ENCODE results near the gene ZBTB32. TPM values are rescaled to one million over a fixed set of nuclear protein-coding genes. Genes with fewer than 3 reads are reported as not detected.

The ZBTB32 gene
- total RNA-seq, 1 donor from 2014 or later = not detected

GRCh38 chr19:35752746-35753350 is 48.5 kb downstream of the ZBTB32 start:
- Mint-ChIP-seq H3K4me1 (ENCODE audit: low read depth) (peaks cover 45% of the 10 kb centered on the region), H3K27me3 (ENCODE audit: low read depth) (no peaks in the 10 kb centered on the region), H3K4me3 (ENCODE audit: unreplicated experiment) (no peak overlapping the region), H3K27ac (ENCODE audit: unreplicated experiment) (no peak overlapping the region), H3K36me3 (ENCODE audit: low read depth) (peaks cover 8% of the 10 kb centered on the region), H3K9me3 (ENCODE audit: low read depth) (no peaks in the 10 kb centered on the region)
- DNase-seq (ENCODE audit: low spot score) = peak; percentile 87
- TF ChIP-seq CTCF (IDR thresholded peaks at IDR 0.05) = no peak

- Mint-ChIP-seq H3K4me1 (ENCODE audit: low read depth) (peaks cover 40% of the 10 kb centered on the region), H3K36me3 (ENCODE audit: low read depth) (peaks cover 8% of the 10 kb centered on the region), H3K27ac (ENCODE audit: unreplicated experiment) (no peak overlapping the region), H3K9me3 (ENCODE audit: low read depth) (no peaks in the 10 kb centered on the region), H3K27me3 (ENCODE audit: low read depth) (no peaks in the 10 kb centered on the region), H3K4me3 (ENCODE audit: unreplicated experiment) (no peak overlapping the region)
- DNase-seq (ENCODE audit: low spot score) = peak; percentile 86
- no peak for TF ChIP-seq CTCF (IDR thresholded peaks at IDR 0.05)
These were observed 49.4 kb downstream of the ZBTB32 start for GRCh38 chr19:35753634-35754369.

- no peak overlapping the region for H3K4me3 Mint-ChIP-seq (ENCODE audit: unreplicated experiment)
- H3K27ac Mint-ChIP-seq (ENCODE audit: unreplicated experiment) = peak overlapping the region; percentile 53
- no peaks in the 10 kb centered on the region for H3K27me3 Mint-ChIP-seq (ENCODE audit: low read depth)
- peaks cover 8% of the 10 kb centered on the region for H3K36me3 Mint-ChIP-seq (ENCODE audit: low read depth)
- peaks cover 42% of the 10 kb centered on the region for H3K4me1 Mint-ChIP-seq (ENCODE audit: low read depth)
- H3K9me3 Mint-ChIP-seq (ENCODE audit: low read depth) = no peaks in the 10 kb centered on the region
- TF ChIP-seq CTCF (IDR thresholded peaks at IDR 0.05) = no peak
- no peak for DNase-seq (ENCODE audit: low spot score)
These were observed 50.2 kb downstream of the ZBTB32 start for GRCh38 chr19:35754370-35755130.

GRCh38 chr19:35755131-35755549 is 50.8 kb downstream of the ZBTB32 start:
- no peak for DNase-seq (ENCODE audit: low spot score)
- TF ChIP-seq CTCF (IDR thresholded peaks at IDR 0.05) = no peak
- H3K27me3 Mint-ChIP-seq (ENCODE audit: low read depth) = no peaks in the 10 kb centered on the region
- H3K9me3 Mint-ChIP-seq (ENCODE audit: low read depth) = no peaks in the 10 kb centered on the region
- peaks cover 8% of the 10 kb centered on the region for H3K36me3 Mint-ChIP-seq (ENCODE audit: low read depth)
- H3K27ac Mint-ChIP-seq (ENCODE audit: unreplicated experiment) = peak overlapping the region; percentile 53
- H3K4me3 Mint-ChIP-seq (ENCODE audit: unreplicated experiment) = no peak overlapping the region
- H3K4me1 Mint-ChIP-seq (ENCODE audit: low read depth) = peaks cover 40% of the 10 kb centered on the region

All from chondrocyte (in vitro differentiated cells).